Measurements from ENCODE around the gene SIK2.

The SIK2 gene

GRCh38 chr11:111601979-111602864 is at the start of gene SIK2:
Gene SIK2, plus strand, starts transcription at chr11:111602449. Its CDS starts 115 bp downstream, at chr11:111602564.
- peak; percentile 92 for DNase-seq

GRCh38 chr11:111554532-111554931 is 47.7 kb upstream of the SIK2 start:
- no peak for DNase-seq

- DNase-seq = no peak
These were observed 47.0 kb upstream of the SIK2 start for GRCh38 chr11:111555255-111555654.

- DNase-seq = no peak
These were observed 44.7 kb upstream of the SIK2 start for GRCh38 chr11:111557425-111558111.

GRCh38 chr11:111559800-111560464 is 42.3 kb upstream of the SIK2 start:
- DNase-seq = no peak

- no peak for DNase-seq
These were observed 41.4 kb upstream of the SIK2 start for GRCh38 chr11:111560800-111561199.

GRCh38 chr11:111561306-111561705 is 40.9 kb upstream of the SIK2 start:
- DNase-seq = no peak

GRCh38 chr11:111561791-111562325 is 40.4 kb upstream of the SIK2 start:
- no peak for DNase-seq

GRCh38 chr11:111562692-111563389 is 39.4 kb upstream of the SIK2 start:
- DNase-seq = no peak

- peak; percentile 49 for DNase-seq
These were observed 37.0 kb upstream of the SIK2 start for GRCh38 chr11:111565114-111565720.

GRCh38 chr11:111566324-111566723 is 35.9 kb upstream of the SIK2 start:
- DNase-seq = no peak

GRCh38 chr11:111569476-111569875 is 32.8 kb upstream of the SIK2 start:
- DNase-seq = no peak

GRCh38 chr11:111570796-111571195 is 31.5 kb upstream of the SIK2 start:
- DNase-seq = no peak

- no peak for DNase-seq
These were observed 30.3 kb upstream of the SIK2 start for GRCh38 chr11:111571829-111572501.

- DNase-seq = no peak
These were observed 29.7 kb upstream of the SIK2 start for GRCh38 chr11:111572581-111572980.

- no peak for DNase-seq
These were observed 28.4 kb upstream of the SIK2 start for GRCh38 chr11:111573821-111574249.

- DNase-seq = no peak
These were observed 27.6 kb upstream of the SIK2 start for GRCh38 chr11:111574373-111575225.

GRCh38 chr11:111575740-111576139 is 26.5 kb upstream of the SIK2 start:
- no peak for DNase-seq

- DNase-seq = no peak
These were observed 24.4 kb upstream of the SIK2 start for GRCh38 chr11:111577821-111578220.

GRCh38 chr11:111581341-111581740 is 20.9 kb upstream of the SIK2 start:
- no peak for DNase-seq

GRCh38 chr11:111582163-111582562 is 20.1 kb upstream of the SIK2 start:
- DNase-seq = no peak
